ENCODE data around the gene KRTAP2-3.

- TF ChIP-seq CTCF (IDR thresholded peaks at IDR 0.05) (no peak), EP300 (IDR thresholded peaks at IDR 0.05) (no peak)
These were observed 43.2 kb downstream of the KRTAP2-3 start for GRCh38 chr17:41016578-41017215.
